Measurements from ENCODE around the gene CASS4. TPM values are rescaled to one million over a fixed set of nuclear protein-coding genes. Genes with fewer than 3 reads are reported as not detected.

Gene CASS4
- total RNA-seq, 1 experiment from 2014 or later: 0.17 TPM

- DNase-seq (ENCODE audit: low read depth): no peak
Measured at GRCh38 chr20:56423886-56424285, 11.8 kb downstream of the CASS4 start.

GRCh38 chr20:56424931-56425330 is 12.9 kb downstream of the CASS4 start:
- DNase-seq (ENCODE audit: low read depth): no peak

GRCh38 chr20:56426026-56426425 is 14.0 kb downstream of the CASS4 start:
- no peak for DNase-seq (ENCODE audit: low read depth)

- DNase-seq (ENCODE audit: low read depth): no peak
Measured at GRCh38 chr20:56426926-56427325, 14.9 kb downstream of the CASS4 start.

- no peak for DNase-seq (ENCODE audit: low read depth)
Measured at GRCh38 chr20:56427797-56428196, 15.7 kb downstream of the CASS4 start.

DNA sequence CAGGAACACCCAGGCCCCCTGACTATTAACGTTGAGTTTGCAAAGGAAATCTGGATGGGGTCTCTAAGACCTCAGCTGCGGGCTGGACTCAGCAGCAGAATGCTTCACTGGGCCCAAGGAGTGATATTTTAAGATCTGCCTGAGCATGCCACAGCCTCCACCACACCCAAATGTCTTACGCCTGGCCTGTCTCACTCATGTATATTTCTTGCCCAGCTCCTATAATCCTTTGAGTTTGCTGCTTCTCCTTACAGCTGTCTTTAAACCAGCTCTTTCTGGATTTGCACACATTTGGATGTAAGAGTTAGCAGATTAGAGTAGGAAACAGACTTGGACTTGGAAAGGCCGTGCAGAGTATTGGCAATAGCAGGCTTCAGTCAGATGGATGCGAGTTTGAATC is 16.4 kb downstream of the CASS4 start:
- DNase-seq (ENCODE audit: low read depth): no peak

DNA sequence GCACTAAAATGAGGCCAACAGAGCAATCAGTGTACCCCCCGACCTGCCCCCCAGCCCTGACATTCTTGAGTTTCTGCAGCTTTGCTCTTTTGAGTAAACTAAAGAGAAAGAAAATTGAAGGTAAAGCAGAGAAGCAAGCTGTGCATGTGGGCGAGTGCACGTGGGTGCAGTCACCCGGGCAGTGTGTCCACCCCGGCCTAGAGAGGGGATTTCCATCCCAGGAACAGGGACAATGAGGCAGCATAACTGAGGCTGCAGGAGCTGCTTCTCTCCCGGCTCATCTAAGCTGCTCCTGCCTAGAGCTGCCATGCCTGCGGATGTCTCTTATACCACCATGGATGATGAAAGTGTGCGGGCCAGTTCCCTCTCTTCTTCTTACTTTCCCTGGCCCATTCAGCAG is 16.8 kb downstream of the CASS4 start:
- DNase-seq (ENCODE audit: low read depth): no peak

DNA sequence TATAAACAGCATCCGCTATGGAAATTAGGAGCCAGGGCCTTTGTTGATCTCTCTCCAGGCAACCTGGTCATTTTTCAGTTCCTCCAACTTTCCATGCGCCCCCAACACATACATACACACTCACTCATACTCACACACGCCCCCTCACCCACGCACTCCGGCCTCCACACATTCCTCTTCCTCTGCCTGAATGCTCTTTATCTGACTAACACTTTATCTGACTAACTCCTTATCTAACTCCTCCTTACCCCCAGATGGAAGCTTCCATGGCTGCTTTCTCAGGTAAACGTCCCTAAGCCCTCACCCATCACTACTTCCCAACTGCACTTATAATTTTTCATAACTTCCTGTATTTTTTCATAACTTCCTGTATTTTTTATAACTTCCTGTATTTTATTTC is 17.4 kb downstream of the CASS4 start:
- DNase-seq (ENCODE audit: low read depth): peak; percentile 67

- DNase-seq (ENCODE audit: low read depth): no peak
Measured at GRCh38 chr20:56429941-56430340, 17.9 kb downstream of the CASS4 start.

DNA sequence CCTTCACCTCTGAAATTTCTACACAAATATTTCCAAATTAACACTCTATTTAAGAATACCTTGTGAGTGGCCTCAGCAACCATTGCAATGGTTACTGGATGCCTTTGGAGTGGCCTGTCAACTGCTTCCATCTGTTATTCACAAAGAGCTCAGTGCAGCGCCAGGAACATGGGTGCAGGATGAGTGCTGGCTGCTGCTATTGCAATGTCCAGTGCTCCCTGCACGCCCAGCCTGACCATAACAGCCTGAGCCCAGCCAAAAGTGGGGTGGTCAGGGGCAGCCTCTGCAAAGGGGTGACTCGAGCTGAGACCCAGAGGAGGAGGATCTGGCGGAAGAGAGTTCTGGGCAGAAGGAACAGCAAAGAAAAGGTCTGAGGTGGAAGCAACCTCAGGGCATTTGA is 18.4 kb downstream of the CASS4 start:
- DNase-seq (ENCODE audit: low read depth): no peak

GRCh38 chr20:56430957-56431356 is 18.9 kb downstream of the CASS4 start:
- DNase-seq (ENCODE audit: low read depth): no peak

GRCh38 chr20:56431471-56431870 is 19.4 kb downstream of the CASS4 start:
- no peak for DNase-seq (ENCODE audit: low read depth)

DNA sequence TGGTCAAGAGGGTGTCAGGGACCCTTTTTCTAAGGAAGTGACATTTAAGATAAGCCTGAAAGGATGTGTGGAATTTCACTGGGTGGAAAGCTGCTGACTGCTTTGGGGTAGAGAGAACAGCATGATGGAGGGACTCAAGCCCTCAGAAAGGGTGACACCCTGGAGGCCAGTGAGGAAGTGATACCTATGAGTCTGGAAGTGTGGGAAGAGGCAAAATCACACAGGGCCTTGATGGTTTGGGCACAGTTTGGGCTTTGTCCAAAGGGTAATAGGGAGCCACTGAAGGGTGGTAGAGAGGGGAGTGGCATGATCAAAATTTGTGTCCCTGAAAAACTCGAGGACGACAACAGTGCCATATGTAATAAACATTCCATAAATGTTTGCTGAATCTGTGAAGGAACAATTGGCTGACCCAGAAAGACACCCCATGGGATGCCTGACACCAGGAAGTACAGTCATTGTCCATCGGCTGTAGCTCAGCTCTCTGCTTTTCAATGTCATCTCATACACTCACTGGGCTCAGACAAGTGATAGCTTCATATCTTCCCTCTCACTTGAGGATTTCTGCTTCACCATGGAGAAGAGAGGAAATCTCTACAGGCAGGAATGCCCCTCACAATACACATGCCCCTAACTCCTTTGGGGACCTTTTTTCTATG is 21.3 kb downstream of the CASS4 start:
- no peak for DNase-seq (ENCODE audit: low read depth)

DNA sequence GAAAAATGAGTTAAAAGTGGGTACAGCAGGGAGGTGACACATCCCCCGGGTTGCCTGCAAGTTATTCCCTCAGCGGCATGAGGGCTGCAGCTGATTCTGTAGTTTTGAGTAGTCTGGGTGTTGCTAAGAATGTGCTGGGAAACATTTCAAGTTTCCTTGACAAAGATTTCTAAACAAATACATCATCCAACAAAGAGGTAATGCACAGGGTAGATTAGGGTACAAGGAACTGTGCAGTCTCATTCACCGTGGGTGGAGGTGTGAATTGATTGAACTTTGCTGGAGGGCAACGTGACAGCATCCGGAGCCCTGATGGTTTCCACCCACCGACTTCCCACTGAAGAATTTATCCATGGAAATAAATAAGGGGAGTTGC is 21.8 kb downstream of the CASS4 start:
- DNase-seq (ENCODE audit: low read depth): peak; percentile 23

- DNase-seq (ENCODE audit: low read depth): no peak
Measured at GRCh38 chr20:56437196-56437960, 25.3 kb downstream of the CASS4 start.

DNA sequence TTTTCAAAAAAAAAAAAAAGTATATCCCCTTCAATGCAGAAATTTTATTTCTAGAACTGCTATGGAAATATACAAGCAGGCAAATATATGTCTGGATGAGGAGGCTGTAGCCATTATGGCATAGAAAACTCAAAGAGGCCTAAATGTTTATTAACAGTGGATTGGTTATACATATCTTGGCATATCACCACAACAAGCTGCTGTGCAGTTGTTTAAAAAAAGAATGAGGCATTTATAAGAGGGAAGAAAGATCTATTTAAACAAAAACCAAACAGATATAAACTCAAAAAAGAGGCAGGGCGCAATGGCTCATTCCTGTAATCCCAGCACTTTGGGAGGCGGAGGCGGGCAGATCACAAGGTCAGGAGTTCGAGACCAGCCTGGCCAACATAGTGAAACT is 26.2 kb downstream of the CASS4 start:
- DNase-seq (ENCODE audit: low read depth): no peak

GRCh38 chr20:56439771-56440291 is 27.8 kb downstream of the CASS4 start:
- DNase-seq (ENCODE audit: low read depth): peak; percentile 87

DNA sequence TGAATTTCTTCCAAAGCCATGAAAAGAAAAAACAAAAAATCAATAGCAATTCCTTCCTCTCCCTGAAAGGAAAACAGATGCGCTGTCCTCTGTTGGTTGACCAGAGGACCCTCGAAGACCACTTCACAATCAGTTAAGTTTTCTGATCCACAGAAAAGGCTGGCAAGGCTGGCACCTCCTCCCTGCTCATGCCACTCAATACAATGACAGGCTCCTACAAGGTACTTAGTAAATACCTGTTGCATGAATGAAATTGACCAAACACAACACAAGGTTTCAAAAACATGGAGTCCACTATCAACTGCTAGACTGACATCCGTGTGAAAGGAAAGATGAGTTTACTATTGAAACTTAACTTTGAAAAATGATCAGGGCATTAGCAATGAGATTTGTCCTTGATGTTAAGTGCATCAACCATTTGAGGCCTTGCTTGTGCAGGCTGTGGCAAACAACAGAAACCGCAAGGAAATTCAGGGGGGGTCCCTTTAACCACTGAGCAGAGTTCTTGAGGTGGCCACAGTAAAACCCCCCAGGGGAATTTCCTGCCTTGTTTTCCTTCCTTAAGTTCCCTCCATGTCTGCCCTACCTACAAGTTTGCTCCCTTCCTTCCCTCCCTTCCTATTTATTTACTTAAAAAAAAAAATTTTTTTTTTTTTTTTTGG is 28.4 kb downstream of the CASS4 start:
- DNase-seq (ENCODE audit: low read depth): peak; percentile 33

DNA sequence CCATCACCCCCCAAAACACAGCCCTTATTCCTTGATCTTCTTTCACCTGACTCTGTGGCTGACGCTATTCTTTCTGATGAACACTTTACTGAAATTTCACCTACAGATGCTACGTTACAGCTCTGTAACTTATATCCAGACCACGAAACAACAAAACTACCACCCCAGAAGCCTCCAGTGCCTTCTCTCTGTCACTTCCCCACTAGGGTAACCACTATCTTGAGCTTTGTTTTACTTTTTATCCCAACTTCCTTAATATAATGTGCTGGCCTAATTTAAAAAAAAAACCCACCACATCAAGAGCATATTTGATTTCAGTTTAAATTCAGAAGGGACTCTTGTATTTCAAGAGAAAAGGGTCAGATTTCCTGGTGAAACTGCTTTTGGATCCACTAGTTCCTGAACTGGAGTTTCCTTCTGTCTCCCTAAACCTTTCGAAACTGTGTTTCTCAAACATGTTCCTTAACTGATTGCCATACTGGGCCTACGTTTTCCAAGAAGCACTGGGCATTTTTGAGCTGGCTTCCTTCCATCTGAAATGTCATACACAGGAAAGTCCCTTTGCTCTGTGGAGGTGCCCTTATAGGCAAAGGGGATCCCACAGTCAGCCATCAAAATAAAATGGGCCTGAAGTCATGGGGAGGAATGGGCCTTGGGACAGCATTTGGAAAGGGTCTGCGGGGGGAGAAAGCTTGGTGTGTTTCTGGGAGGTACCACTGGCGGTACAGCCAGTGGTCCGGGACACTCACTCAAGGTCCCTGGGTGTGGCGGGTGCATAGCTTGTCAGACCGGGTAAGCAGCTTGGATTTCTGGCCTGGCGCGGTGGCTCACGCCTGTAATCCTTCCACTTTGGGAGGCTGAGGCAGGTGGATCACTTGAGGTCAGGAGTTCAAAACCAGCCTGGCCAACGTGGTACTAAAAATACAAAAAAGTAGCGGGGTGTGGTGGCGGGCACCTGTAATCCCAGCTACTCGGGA is 30.6 kb downstream of the CASS4 start:
- peak; percentile 12 for DNase-seq (ENCODE audit: low read depth)

GRCh38 chr20:56443654-56444540 is 31.8 kb downstream of the CASS4 start:
- no peak for DNase-seq (ENCODE audit: low read depth)

DNA sequence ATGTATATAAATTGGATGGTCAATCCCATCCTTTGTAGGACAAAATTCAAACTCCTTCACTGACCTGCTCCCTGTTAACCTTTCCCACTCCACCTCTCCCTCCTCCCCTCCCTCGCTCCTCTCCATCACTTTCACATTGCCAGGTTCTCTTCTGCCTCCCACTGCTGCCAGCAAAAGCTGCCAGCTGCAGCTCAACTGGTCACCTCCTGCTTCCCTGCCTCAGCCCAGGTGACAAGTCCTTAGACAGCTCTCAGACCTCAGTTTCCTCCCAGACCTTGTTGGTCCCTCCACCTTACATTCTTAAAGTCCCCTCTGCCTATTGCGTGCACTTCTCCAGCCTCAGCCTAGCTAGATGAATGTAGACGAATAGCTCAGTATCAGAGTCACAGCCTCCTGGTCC is 33.1 kb downstream of the CASS4 start:
- no peak for DNase-seq (ENCODE audit: low read depth)
